T1000 (cell line): ENCODE measurements around the gene IFNA6.

Experiments used
- DNase-seq: peaks from one replicate; lab custom pipeline; 2025; ENCODE audit warnings: mixed read lengths; lab: John Stamatoyannopoulos, UW

Gene IFNA6

DNA sequence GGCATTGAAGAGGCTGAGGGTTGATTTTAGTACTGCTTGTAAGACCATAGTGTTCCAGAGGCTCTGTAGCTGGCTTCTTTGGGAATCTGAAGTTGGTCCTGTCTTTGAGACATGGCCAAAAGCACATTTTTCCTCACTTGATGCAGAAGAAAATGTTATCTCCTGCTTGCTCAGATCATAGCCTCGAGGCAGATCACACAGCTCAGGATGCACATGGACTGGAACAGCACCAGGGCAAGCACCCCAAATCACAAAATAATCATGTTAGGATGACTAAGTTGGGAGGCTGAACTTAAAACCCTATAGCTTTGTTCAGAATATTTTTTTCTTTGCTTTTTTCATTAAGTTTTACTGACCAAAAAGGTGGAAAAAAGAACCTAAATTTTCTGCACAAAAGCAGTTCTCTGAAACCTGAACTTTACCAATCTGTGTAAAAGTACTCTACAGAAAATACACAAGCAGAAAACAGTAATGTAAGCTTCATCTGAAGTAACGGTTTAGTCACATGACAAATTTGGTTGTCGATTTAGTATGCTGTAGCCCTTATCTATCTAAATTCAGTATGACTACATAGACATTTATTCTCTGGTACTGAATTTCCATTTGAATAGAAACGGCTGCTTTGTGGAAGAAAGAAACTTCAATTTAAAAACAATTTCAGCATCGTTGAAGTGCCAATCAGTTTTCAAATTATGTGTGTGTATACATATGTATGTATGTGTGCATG, 18.8 kb downstream of the IFNA6 start:
- no peak for DNase-seq

DNA sequence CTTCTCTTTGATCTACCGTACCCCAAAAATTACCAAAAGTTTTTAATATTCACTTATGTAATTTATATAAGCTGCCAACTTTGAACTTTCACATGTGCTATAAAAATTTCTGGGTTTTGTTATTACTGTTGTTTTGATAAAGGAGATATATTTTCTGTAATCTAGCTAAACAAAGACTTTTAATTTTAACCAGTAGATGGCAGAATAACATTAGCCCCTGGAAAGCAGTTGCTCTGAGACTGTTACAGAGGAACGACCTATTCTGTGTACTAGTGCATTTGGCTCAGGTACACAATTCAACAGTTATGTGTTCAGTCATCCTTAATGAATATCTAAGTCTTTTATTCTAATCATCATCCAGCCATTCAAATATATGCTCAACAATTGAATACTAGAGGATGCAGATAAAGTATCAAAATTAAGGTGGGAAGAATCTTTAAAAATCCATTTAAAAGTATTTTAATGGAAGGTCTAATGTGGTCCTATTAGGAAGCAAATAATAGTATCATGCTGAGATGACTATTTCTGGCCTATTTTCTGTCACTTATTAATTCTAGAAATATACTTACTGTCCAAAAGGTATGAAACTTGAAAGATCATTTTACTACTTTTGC, 24.1 kb downstream of the IFNA6 start:
- no peak for DNase-seq

DNA sequence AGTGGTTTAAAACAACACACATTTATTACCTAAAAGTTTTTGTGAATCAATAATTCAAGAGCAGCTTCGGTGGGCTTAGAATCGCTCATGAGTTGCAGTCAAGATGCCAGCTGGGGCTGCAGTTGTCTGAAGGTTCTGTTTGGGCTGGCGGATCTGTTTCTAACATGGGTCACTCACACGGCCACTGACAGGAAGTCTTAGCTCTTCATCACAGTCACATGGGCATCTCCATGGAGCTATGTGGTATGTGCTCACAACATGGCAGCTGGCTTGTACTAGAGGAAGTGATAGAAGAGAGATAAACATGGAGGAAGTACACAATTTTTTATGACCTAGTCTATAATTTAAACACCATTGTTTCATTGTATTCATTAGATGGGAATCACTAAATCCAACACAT, 26.6 kb downstream of the IFNA6 start:
- DNase-seq: no peak

DNA sequence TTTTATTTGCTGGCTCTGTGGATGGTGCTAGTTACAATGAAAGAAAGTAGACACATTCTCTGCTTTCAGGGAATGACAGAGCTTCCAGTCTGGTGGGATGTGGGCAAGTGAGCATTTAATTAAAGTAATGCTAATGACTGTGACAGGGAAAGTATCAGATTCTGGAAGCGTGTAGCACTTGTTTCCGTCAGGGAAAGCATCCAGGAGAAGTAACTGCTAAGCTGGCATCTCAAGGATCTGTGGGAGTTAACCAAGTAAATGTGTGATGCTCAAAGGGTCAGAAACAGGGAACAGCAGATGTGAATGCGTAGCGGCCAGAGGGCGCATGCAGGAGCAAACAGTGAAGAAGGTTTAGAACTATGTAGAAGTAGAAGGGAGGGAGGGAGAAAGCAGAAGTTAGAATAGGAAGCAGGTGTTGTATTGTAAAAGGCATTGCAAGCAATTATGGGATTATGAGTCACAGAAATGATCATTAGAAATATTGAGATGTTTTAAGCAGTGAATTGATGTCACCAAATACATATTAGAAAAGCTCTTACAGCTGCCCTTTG, 27.7 kb downstream of the IFNA6 start:
- DNase-seq: no peak

DNA sequence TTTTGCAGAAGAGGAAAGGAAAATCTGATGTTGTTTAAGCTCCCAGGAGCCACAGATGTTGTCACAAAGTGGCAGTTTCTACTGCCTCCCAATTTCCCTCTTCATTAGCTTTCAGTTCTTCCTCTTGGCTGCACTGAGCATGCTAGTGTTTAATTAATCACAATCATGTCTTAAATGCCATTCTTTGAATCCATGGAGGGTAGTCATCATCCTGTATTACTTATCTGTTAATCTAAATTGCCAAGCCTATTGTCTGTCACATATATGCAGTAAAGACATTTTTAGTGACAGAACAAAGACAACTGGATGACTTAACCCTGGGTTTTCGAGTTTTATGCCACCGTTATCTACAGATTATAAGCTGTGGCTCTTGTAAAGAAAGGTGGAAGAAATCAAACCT, 30.2 kb downstream of the IFNA6 start:
- no peak for DNase-seq

DNA sequence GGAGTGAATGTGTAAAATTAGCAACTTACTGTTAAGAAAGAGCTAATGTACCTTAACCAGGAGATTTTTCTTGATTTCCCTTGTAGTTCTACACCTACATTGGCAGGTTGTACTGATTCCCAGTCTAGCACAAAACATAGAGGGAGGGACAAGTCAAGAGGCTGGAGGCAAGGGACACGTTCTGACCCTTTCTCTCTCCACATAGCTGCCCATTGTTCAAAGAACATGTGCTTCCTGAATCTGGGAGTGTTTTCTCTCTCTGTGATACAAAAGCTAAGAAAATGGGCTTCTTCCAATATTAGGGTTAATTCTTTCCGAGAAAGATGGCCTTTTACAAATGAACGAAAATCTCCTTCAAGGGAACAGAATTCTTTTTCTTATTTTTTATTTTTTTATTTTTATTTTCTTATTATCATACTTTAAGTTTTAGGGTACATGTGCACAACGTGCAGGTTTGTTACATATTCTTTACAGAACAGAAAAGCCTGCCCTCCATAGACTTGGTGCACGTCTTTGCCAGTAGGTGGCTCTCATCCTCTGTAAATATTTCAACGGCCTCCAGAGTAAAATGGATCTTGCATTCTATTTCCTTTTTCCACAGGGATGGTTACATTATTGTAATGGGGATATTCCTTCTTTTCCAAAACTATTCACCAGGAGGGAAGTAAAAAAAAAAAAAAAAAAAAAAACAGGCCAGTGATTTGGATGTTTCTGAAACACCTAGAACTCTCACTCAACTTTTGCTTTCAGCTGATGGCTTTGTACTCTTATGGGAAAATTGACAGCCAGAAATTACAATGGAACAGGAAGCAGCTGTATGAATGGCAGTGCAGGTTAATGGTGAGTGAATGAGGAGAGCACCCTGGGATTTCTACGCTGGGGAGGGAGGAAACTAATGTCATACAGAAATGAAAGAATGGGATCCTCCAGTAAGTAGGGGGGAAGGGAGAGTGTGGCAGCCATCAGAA, 32.4 kb downstream of the IFNA6 start:
- no peak for DNase-seq

DNA sequence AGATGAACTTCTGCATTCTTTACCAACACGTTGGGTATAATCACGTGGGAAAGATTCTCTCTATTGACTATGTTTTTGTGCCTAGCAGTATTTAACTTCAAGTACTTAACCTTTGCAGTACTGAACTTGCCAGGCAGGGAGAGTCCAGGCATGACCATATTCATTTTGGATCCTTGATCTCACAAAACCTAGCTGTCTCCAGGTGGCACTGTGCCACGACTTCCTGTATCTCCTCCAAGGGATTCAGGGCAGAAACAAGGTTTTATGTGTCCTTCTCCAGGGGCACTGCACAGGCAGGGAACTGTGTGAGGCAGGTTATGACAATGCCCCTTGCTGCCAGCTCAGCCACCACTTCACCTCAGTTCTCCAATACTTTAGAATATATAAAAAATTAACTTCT, 33.8 kb downstream of the IFNA6 start:
- no peak for DNase-seq

DNA sequence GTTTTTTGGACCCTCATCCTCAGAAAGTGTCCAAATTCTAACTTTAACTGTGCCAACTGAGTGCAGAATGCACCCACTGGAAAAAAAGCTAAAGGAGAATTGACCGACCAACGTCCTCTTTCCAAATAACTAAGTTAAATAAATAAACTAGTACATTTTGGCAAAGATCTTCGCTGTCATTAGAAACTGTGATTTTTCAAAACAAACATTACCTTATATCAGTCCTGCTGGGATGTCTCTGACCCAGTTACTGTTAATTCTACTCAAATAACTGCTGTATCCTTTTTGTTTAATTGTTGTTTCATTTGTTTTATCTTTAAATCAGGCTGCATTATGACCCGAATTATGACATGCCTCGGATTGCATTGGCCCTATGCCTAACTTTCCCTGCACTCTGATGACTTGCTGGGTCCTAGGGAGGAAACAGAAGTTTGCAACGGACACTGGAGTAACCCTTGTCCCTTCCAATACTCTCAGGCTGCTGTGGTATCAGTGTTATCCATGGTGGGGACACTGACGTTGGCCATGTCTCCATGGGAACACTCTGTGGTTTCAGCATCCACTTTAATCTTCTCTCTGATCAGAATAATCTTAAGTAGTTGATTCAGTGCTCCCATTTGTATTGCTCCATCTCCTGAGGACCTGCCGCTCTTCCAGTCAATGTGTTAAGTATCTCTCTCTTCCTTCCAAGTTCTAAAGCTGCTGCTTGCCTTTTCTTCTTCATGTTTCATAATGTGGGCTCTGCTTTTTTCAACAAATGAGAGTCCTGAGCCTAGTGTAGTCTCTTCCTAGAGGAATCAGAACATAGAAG, 34.5 kb downstream of the IFNA6 start:
- no peak for DNase-seq

DNA sequence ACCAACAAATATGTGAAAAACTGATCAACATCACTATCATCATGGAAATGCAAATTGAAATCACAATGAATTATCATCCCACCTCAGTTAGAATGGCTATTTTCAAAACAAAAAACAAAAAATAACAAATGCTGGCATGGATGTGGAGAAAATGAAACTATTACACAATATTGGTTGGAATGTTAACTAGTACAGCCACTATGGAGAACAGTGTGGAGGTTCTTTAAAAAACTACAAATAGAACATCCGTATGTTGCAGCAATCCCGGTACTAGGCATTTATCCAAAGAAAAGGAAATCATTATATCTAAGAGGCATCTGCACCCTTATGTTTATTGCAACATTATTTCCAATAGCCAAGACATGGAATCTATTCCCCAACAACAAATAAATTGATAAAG, 36.5 kb downstream of the IFNA6 start:
- DNase-seq: no peak

DNA sequence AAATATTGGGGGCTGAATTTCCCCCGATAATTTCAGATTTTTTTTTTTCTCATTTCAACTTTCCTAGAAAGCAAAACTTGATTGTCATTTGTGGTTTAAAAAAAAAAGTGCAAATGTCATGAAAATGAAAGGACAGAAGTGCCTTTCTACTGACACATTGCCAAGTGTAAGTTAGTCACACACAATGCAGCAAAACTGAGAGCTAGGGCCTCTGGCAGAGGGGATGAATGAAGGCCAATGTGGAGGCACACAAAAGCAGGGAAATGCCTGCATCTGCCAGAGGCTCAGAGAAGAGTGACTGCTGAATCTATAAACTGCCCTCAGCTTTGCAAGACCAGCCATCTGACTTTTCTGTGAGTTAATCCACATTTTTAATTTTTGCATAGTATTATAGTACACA, 38.8 kb downstream of the IFNA6 start:
- no peak for DNase-seq

DNA sequence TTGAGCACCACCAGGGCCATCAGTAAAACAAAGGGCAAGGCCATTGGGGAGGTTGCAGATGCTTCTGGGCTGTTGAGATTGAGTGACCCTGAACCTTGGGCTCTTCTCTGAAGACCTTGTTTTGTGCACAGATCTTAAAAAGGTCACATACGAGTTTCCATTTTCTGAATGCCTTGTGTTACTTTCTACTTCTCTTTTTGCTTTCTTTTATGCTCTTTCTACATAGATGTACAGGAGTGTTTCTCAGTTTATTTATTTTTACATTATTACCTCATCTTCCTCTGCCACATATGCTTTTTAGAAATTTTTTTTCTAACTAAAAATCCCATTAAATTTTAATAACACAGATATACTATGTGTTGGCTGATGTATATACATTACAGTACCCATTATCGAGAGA, 45.5 kb downstream of the IFNA6 start, which contains the start of gene IFNA5:
IFNA5 (minus strand) TSS at position 101 of the 400 bp plus-strand sequence; CDS start at position 44, 57 bp downstream.
- no peak for DNase-seq
